ENCODE measurements around the gene IGF2R. TPM values are rescaled to one million over a fixed set of nuclear protein-coding genes. Genes with fewer than 3 reads are reported as not detected.
"Not testable (repeated sequence)": the region's sequence is repeated elsewhere in the genome, so short reads cannot be mapped to it uniquely, and the experiment has no call there.

Gene IGF2R
- total RNA-seq, 1 donor from 2014 or later, result 161 TPM

- H3K4me3 ChIP-seq (ENCODE audit: low read length in 3 of 3); H3K9me3 ChIP-seq (ENCODE audit: control insufficient read depth in 3 of 3, low read length in 3 of 3); H3K27me3 ChIP-seq (ENCODE audit: control insufficient read depth in 3 of 3, insufficient read depth in 3 of 3, low read length in 3 of 3); H3K9ac ChIP-seq (ENCODE audit: low read depth in 1 of 3, low read length in 3 of 3); H3K36me3 ChIP-seq (ENCODE audit: control insufficient read depth in 3 of 3, insufficient read depth in 3 of 3, low read length in 3 of 3); H3K27ac ChIP-seq (ENCODE audit: low read depth, low read length): not testable (repeated sequence)
- peaks cover 18 to 22% (median 21%) of the 10 kb centered on the region in 3 donors for H3K4me1 ChIP-seq (ENCODE audit: control insufficient read depth in 3 of 3, insufficient read depth in 3 of 3, low read length in 3 of 3)
Measured at GRCh38 chr6:160000893-160001427, 32.1 kb downstream of the IGF2R start.

GRCh38 chr6:160002882-160003281 is 34.0 kb downstream of the IGF2R start:
- H3K4me3 ChIP-seq (ENCODE audit: low read length in 3 of 3), result no peak overlapping the region
- H3K9ac ChIP-seq (ENCODE audit: low read depth in 1 of 3, low read length in 3 of 3), result no peak overlapping the region
- no peaks in the 10 kb centered on the region for H3K9me3 ChIP-seq (ENCODE audit: control insufficient read depth in 3 of 3, low read length in 3 of 3)
- no peak overlapping the region for H3K27ac ChIP-seq (ENCODE audit: low read depth, low read length)
- peaks cover 0 to 5% (median 3%) of the 10 kb centered on the region in 3 donors for H3K36me3 ChIP-seq (ENCODE audit: control insufficient read depth in 3 of 3, insufficient read depth in 3 of 3, low read length in 3 of 3)
- H3K27me3 ChIP-seq (ENCODE audit: control insufficient read depth in 3 of 3, insufficient read depth in 3 of 3, low read length in 3 of 3), result no peaks in the 10 kb centered on the region
- H3K4me1 ChIP-seq (ENCODE audit: control insufficient read depth in 3 of 3, insufficient read depth in 3 of 3, low read length in 3 of 3), result peaks cover 10 to 14% (median 10%) of the 10 kb centered on the region in 3 donors

- Histone ChIP-seq H3K9ac (ENCODE audit: low read depth in 1 of 3, low read length in 3 of 3) (no peak overlapping the region), H3K36me3 (ENCODE audit: control insufficient read depth in 3 of 3, insufficient read depth in 3 of 3, low read length in 3 of 3) (peaks cover 0 to 3% (median 2%) of the 10 kb centered on the region in 3 donors), H3K9me3 (ENCODE audit: control insufficient read depth in 3 of 3, low read length in 3 of 3) (no peaks in the 10 kb centered on the region), H3K27me3 (ENCODE audit: control insufficient read depth in 3 of 3, insufficient read depth in 3 of 3, low read length in 3 of 3) (no peaks in the 10 kb centered on the region), H3K4me1 (ENCODE audit: control insufficient read depth in 3 of 3, insufficient read depth in 3 of 3, low read length in 3 of 3) (peaks cover 10 to 19% (median 16%) of the 10 kb centered on the region in 3 donors), H3K27ac (ENCODE audit: low read depth, low read length) (no peak overlapping the region), H3K4me3 (ENCODE audit: low read length in 3 of 3) (no peak overlapping the region)
Measured at GRCh38 chr6:160004018-160004417, 35.1 kb downstream of the IGF2R start.

GRCh38 chr6:160004419-160005175 is 35.7 kb downstream of the IGF2R start:
- Histone ChIP-seq H3K27me3 (ENCODE audit: control insufficient read depth in 3 of 3, insufficient read depth in 3 of 3, low read length in 3 of 3) (no peaks in the 10 kb centered on the region), H3K4me1 (ENCODE audit: control insufficient read depth in 3 of 3, insufficient read depth in 3 of 3, low read length in 3 of 3) (peaks cover 10 to 19% (median 16%) of the 10 kb centered on the region in 3 donors), H3K9me3 (ENCODE audit: control insufficient read depth in 3 of 3, low read length in 3 of 3) (no peaks in the 10 kb centered on the region), H3K27ac (ENCODE audit: low read depth, low read length) (no peak overlapping the region), H3K4me3 (ENCODE audit: low read length in 3 of 3) (no peak overlapping the region), H3K9ac (ENCODE audit: low read depth in 1 of 3, low read length in 3 of 3) (no peak overlapping the region), H3K36me3 (ENCODE audit: control insufficient read depth in 3 of 3, insufficient read depth in 3 of 3, low read length in 3 of 3) (no peaks in the 10 kb centered on the region)

- Histone ChIP-seq H3K36me3 (ENCODE audit: control insufficient read depth in 3 of 3, insufficient read depth in 3 of 3, low read length in 3 of 3) (peaks cover 0 to 2% (median 0%) of the 10 kb centered on the region in 3 donors), H3K9me3 (ENCODE audit: control insufficient read depth in 3 of 3, low read length in 3 of 3) (no peaks in the 10 kb centered on the region), H3K27ac (ENCODE audit: low read depth, low read length) (no peak overlapping the region), H3K4me3 (ENCODE audit: low read length in 3 of 3) (no peak overlapping the region), H3K9ac (ENCODE audit: low read depth in 1 of 3, low read length in 3 of 3) (no peak overlapping the region), H3K27me3 (ENCODE audit: control insufficient read depth in 3 of 3, insufficient read depth in 3 of 3, low read length in 3 of 3) (no peaks in the 10 kb centered on the region), H3K4me1 (ENCODE audit: control insufficient read depth in 3 of 3, insufficient read depth in 3 of 3, low read length in 3 of 3) (peaks cover 13 to 24% (median 22%) of the 10 kb centered on the region in 3 donors)
Measured at GRCh38 chr6:160005211-160005610, 36.3 kb downstream of the IGF2R start.

- H3K27me3 ChIP-seq (ENCODE audit: control insufficient read depth in 3 of 3, insufficient read depth in 3 of 3, low read length in 3 of 3), result no peaks in the 10 kb centered on the region
- H3K27ac ChIP-seq (ENCODE audit: low read depth, low read length), result no peak overlapping the region
- H3K9me3 ChIP-seq (ENCODE audit: control insufficient read depth in 3 of 3, low read length in 3 of 3), result no peaks in the 10 kb centered on the region
- peaks cover under 1 to 3% (median 2%) of the 10 kb centered on the region in 3 donors for H3K36me3 ChIP-seq (ENCODE audit: control insufficient read depth in 3 of 3, insufficient read depth in 3 of 3, low read length in 3 of 3)
- H3K4me3 ChIP-seq (ENCODE audit: low read length in 3 of 3), result no peak overlapping the region
- H3K4me1 ChIP-seq (ENCODE audit: control insufficient read depth in 3 of 3, insufficient read depth in 3 of 3, low read length in 3 of 3), result peaks cover 14 to 27% (median 24%) of the 10 kb centered on the region in 3 donors
- no peak overlapping the region for H3K9ac ChIP-seq (ENCODE audit: low read depth in 1 of 3, low read length in 3 of 3)
Measured at GRCh38 chr6:160005861-160006540, 37.1 kb downstream of the IGF2R start.

GRCh38 chr6:160007145-160007544 is 38.3 kb downstream of the IGF2R start:
- H3K36me3 ChIP-seq (ENCODE audit: control insufficient read depth in 3 of 3, insufficient read depth in 3 of 3, low read length in 3 of 3), result peaks cover 3 to 9% (median 9%) of the 10 kb centered on the region in 3 donors
- H3K27me3 ChIP-seq (ENCODE audit: control insufficient read depth in 3 of 3, insufficient read depth in 3 of 3, low read length in 3 of 3), result no peaks in the 10 kb centered on the region
- H3K9ac ChIP-seq (ENCODE audit: low read depth in 1 of 3, low read length in 3 of 3), result no peak overlapping the region
- H3K27ac ChIP-seq (ENCODE audit: low read depth, low read length), result no peak overlapping the region
- no peak overlapping the region for H3K4me3 ChIP-seq (ENCODE audit: low read length in 3 of 3)
- no peaks in the 10 kb centered on the region for H3K9me3 ChIP-seq (ENCODE audit: control insufficient read depth in 3 of 3, low read length in 3 of 3)
- H3K4me1 ChIP-seq (ENCODE audit: control insufficient read depth in 3 of 3, insufficient read depth in 3 of 3, low read length in 3 of 3), result peaks cover 14 to 29% (median 26%) of the 10 kb centered on the region in 3 donors

- Histone ChIP-seq H3K9ac (ENCODE audit: low read depth in 1 of 3, low read length in 3 of 3) (no peak overlapping the region), H3K9me3 (ENCODE audit: control insufficient read depth in 3 of 3, low read length in 3 of 3) (no peaks in the 10 kb centered on the region), H3K27me3 (ENCODE audit: control insufficient read depth in 3 of 3, insufficient read depth in 3 of 3, low read length in 3 of 3) (no peaks in the 10 kb centered on the region), H3K36me3 (ENCODE audit: control insufficient read depth in 3 of 3, insufficient read depth in 3 of 3, low read length in 3 of 3) (peaks cover 3 to 9% (median 9%) of the 10 kb centered on the region in 3 donors), H3K4me3 (ENCODE audit: low read length in 3 of 3) (no peak overlapping the region), H3K4me1 (ENCODE audit: control insufficient read depth in 3 of 3, insufficient read depth in 3 of 3, low read length in 3 of 3) (peaks cover 14 to 29% (median 26%) of the 10 kb centered on the region in 3 donors), H3K27ac (ENCODE audit: low read depth, low read length) (no peak overlapping the region)
Measured at GRCh38 chr6:160007611-160008010, 38.7 kb downstream of the IGF2R start.

- Histone ChIP-seq H3K36me3 (ENCODE audit: control insufficient read depth in 3 of 3, insufficient read depth in 3 of 3, low read length in 3 of 3) (peaks cover 5 to 12% (median 9%) of the 10 kb centered on the region in 3 donors), H3K9ac (ENCODE audit: low read depth in 1 of 3, low read length in 3 of 3) (no peak overlapping the region), H3K4me1 (ENCODE audit: control insufficient read depth in 3 of 3, insufficient read depth in 3 of 3, low read length in 3 of 3) (peaks cover 7 to 23% (median 22%) of the 10 kb centered on the region in 3 donors), H3K27ac (ENCODE audit: low read depth, low read length) (peak overlapping the region; percentile 5), H3K27me3 (ENCODE audit: control insufficient read depth in 3 of 3, insufficient read depth in 3 of 3, low read length in 3 of 3) (no peaks in the 10 kb centered on the region), H3K9me3 (ENCODE audit: control insufficient read depth in 3 of 3, low read length in 3 of 3) (no peaks in the 10 kb centered on the region), H3K4me3 (ENCODE audit: low read length in 3 of 3) (no peak overlapping the region)
Measured at GRCh38 chr6:160010067-160010466, 41.2 kb downstream of the IGF2R start.
